ENCODE measurements around the gene PRTG.

The PRTG gene

DNA sequence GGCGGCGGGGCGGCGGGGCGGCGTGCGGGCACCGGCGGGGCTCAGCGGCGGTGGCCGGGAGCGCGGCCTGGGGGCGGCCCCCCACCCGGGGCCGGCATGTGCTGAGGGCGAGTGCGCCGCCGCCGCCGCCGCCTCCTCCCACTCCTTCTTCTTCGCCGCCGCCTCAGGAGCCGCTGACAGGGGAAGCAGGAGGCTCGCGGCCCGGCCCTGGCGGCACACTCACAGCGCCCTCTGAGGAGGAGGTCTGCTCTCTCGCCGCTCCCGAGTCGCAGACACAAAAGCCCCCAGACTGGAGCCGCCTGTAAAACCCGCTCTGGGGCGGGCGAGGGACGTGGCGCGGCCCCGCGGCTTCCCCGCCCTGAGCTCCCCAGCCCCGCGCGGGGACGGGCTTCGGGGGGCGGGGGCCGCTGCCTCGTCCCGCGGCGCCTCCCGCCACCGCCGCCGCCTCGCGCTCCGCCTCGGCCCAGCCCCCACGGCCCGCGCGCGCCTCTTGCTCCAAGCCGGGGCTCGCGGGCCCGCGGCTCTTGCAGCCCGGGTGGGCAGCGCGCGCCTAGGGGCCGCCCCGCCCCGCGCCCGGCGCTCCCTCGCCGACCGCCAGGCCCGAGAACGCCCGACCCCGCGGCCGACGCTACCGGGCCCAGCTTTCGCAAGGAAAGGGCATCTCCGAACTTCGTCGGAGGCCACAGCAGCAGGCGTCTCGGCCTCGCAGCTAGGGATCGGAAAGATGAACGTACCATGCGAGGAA, 154.7 kb downstream of the PRTG start, which contains the start of gene PYGO1:
PYGO1 (minus strand) TSS at position 276 of the 745 bp plus-strand sequence. CDS start 462 bp downstream, outside the sequence.
- DNase-seq (ENCODE audit: low read depth) = peak; percentile 49
- TF ChIP-seq, protein P1, sequence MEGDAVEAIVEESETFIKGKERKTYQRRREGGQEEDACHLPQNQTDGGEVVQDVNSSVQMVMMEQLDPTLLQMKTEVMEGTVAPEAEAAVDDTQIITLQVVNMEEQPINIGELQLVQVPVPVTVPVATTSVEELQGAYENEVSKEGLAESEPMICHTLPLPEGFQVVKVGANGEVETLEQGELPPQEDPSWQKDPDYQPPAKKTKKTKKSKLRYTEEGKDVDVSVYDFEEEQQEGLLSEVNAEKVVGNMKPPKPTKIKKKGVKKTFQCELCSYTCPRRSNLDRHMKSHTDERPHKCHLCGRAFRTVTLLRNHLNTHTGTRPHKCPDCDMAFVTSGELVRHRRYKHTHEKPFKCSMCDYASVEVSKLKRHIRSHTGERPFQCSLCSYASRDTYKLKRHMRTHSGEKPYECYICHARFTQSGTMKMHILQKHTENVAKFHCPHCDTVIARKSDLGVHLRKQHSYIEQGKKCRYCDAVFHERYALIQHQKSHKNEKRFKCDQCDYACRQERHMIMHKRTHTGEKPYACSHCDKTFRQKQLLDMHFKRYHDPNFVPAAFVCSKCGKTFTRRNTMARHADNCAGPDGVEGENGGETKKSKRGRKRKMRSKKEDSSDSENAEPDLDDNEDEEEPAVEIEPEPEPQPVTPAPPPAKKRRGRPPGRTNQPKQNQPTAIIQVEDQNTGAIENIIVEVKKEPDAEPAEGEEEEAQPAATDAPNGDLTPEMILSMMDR (conservative IDR thresholded peaks at IDR 0.05; ENCODE audit: control insufficient read depth, insufficient read depth, low read depth, low read length) = no peak
- H3K4me3 ChIP-seq (ENCODE audit: control insufficient read depth, low read depth, low read length) = peak within 1 kb of the TSS; percentile 67

DNA sequence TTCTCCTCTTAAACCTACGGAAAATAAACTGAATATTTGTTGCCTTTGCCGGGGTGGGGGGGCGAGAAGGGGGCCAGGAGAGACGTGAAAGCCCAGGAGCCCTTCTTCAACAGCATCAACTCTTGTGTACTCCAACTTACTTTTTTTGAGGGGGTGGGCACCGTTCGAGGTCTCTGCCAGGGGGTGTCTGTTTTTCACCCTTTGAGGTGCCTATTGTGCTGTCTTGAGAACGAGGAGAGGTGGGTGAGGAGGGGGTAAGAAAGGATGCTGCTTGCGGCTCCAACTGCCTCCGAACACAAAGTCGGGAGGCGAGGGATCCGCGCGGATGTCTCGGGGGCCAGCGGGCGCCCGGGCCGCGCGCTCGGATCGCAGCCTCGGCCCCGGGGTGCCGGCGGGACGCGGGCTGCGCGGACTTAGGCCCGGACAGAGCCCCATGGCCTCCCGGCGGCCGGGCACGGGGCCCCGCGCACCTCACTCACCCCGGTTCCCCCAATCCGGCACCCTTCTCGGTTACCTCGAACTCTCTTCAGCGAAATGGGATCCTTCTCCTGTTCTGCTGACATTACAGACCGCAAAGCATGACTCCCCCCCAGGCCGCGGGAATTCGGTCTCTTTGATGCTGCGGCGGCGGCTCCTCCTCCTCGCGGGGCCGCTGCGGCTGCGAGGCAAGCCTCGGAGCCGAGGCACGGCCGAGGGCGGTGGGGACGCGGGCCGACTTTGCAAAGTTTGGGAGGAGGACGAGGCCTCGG, 155.5 kb downstream of the PRTG start:
- H3K4me3 ChIP-seq (ENCODE audit: control insufficient read depth, low read depth, low read length) = peak overlapping the region; percentile 67
- TF ChIP-seq, protein P1 (conservative IDR thresholded peaks at IDR 0.05; ENCODE audit: control insufficient read depth, insufficient read depth, low read depth, low read length) = no peak

DNA sequence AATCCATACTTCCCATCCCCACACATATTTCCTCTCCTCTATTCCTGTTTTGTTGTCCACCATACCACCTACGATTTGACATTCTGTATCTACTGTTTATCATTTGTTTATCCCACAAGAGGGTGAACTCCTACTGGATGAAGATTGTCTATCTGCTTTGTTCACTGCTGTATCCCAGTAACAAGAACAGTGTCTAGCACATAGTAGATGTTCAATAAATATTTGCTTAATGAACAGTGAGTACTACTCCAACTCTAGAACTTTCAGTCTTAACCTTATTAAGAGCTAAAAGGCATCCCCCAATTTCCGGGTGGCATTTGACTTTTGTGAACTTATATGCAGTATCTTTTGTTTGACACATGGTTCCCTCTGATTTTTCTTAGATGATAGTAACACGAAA, 156.1 kb downstream of the PRTG start:
- H3K4me3 ChIP-seq (ENCODE audit: control insufficient read depth, low read depth, low read length) = peak overlapping the region; percentile 67
- DNase-seq (ENCODE audit: low read depth) = peak; percentile 5
- TF ChIP-seq, protein P1 (conservative IDR thresholded peaks at IDR 0.05; ENCODE audit: control insufficient read depth, insufficient read depth, low read depth, low read length) = no peak

More for the DNA sequence above, 155.5 kb downstream of the PRTG start:
- DNase-seq (ENCODE audit: low read depth) = peak; percentile 49

DNA sequence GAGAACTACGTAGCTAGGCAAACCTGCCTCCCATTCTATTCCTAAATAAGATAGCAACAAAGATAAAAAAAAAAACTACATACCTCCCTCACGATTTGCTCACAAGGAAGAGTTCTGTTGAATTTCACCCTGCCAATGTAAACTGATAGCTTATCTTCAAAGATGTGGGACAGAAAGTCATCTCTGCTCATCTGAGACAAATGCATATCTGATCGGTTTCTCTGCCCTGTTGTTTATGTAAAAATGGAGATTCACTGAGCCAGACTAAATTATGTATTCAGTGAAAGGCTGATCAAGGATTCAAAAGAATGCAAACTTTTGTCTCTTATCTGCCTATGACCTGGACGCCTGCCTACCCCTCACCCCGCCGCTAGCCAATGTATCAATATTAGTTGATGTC, 166.0 kb downstream of the PRTG start:
- TF ChIP-seq, protein P1 (conservative IDR thresholded peaks at IDR 0.05; ENCODE audit: control insufficient read depth, insufficient read depth, low read depth, low read length) = no peak
- H3K4me3 ChIP-seq (ENCODE audit: control insufficient read depth, low read depth, low read length) = no peak overlapping the region
- DNase-seq (ENCODE audit: low read depth) = no peak

DNA sequence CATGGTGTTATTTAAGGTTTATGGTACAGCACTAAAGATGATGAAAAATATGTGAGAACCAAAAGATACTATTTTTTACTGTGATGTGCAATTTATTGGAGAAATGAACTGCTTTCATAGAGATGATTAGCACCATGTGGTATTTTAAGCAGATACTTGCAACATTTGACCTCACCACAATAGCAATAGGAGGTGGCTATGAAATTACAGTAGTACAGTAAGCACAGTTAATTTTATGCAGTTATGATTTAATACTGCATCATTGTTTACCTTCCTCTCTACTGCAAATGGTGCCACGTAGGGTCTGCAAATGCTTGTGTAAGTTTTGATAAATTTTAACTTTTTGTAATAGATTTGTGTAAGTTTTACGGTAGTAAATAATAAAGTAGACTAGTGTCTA, 168.9 kb downstream of the PRTG start:
- DNase-seq (ENCODE audit: low read depth) = no peak
- TF ChIP-seq, protein P1 (conservative IDR thresholded peaks at IDR 0.05; ENCODE audit: control insufficient read depth, insufficient read depth, low read depth, low read length) = no peak
- H3K4me3 ChIP-seq (ENCODE audit: control insufficient read depth, low read depth, low read length) = no peak overlapping the region

DNA sequence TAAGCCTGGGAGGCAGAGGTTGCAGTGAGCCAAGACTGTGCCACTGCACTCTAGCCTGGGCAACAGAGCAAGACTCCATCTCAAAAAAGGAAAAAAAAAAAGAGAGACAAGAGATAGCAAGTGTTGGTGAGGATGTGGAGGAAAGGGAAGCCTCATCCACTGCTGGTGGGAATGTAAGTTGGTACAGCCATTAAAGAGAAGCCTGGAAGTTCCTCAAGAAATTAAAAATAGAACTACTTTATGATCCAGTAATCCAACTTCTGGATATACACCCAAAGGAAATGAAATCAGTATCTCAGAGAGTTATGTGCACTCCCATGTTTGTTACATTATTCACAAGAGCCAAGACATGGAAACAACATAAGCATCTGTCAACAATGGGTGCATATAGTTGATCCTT, 169.7 kb downstream of the PRTG start:
- H3K4me3 ChIP-seq (ENCODE audit: control insufficient read depth, low read depth, low read length) = no peak overlapping the region
- TF ChIP-seq, protein P1 (conservative IDR thresholded peaks at IDR 0.05; ENCODE audit: control insufficient read depth, insufficient read depth, low read depth, low read length) = no peak
- no peak for DNase-seq (ENCODE audit: low read depth)
